HG03097 (cell line): ENCODE data around the gene ACP3.
"Not testable (repeated sequence)": the region's sequence is repeated elsewhere in the genome, so short reads cannot be mapped to it uniquely, and the experiment has no call there.

Experiments
- ATAC-seq: cut with Tn5 transposase; IDR thresholded peaks from one replicate; pipeline ENCODE4 v1.9.1; 2021; ENCODE audit not compliant: unreplicated experiment, low FRiP score

ACP3 gene

GRCh38 chr3:132354916-132355702, 37.9 kb downstream of the ACP3 start:
- ATAC-seq, result no peak

GRCh38 chr3:132356568-132356967, 39.4 kb downstream of the ACP3 start:
- ATAC-seq, result no peak

- no peak for ATAC-seq
These were observed 43.5 kb downstream of the ACP3 start for GRCh38 chr3:132360717-132361116.

GRCh38 chr3:132362329-132362728, 45.1 kb downstream of the ACP3 start:
- no peak for ATAC-seq

- no peak for ATAC-seq
These were observed 51.3 kb downstream of the ACP3 start for GRCh38 chr3:132368515-132368914.

DNA sequence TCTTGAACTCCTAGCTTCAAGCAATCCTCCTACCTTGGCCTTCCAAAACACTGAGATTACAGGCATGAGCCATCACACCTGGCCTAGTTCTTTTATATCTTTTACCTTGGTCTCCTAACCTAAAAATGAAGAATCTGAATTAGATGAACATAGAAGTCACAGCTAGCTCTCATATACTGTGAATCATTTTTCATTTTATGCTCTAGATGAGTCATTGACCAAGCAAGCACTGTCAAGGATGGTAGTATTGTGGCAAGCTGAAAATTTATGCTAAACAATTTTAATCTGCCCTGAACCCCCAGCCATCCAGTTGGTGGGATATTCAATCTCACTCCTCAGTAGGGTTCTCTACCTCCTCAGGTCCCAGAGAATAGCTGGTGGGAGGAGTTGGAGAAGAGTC, 51.8 kb downstream of the ACP3 start:
- no peak for ATAC-seq

DNA sequence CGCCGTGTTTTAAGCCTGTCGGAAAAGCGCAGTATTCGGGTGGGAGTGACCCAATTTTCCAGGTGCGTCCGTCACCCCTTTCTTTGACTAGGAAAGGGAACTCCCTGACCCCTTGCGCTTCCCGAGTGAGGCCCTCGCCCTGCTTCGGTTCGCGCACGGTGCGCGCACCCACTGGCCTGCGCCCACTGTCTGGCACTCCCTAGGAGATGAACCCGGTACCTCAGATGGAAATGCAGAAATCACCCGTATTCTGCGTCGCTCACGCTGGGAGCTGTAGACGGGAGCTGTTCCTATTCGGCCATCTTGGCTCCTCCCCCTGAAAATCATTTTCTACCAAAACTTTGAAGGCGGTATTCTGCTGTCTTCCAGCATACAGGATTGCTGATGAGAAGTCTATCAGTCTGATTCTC, 59.7 kb downstream of the ACP3 start:
- not testable (repeated sequence) for ATAC-seq

GRCh38 chr3:132378048-132378762, 61.0 kb downstream of the ACP3 start:
- ATAC-seq, result no peak

DNA sequence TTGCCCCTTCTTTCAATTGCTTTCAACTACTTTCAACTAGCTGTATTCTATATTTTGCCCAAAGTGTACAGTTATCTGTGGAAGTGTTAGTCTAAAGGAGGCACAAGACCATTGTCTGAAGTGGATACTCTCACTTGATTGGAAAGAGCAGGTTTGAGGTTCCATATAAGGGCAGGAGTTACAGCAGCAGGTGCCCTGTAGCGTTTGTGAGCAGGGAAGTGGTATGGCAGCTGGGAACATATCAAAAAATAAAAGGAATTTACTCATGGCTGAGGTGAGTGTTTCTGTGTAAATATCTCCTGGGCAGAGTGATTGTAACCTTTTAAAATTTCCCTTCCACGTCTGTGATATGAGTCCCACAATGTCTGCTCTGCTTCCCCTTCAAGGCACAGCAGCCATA, 61.6 kb downstream of the ACP3 start:
- ATAC-seq, result no peak

- no peak for ATAC-seq
These were observed 63.7 kb downstream of the ACP3 start for GRCh38 chr3:132380920-132381319.

GRCh38 chr3:132381348-132381944, 64.2 kb downstream of the ACP3 start:
- ATAC-seq, result no peak

DNA sequence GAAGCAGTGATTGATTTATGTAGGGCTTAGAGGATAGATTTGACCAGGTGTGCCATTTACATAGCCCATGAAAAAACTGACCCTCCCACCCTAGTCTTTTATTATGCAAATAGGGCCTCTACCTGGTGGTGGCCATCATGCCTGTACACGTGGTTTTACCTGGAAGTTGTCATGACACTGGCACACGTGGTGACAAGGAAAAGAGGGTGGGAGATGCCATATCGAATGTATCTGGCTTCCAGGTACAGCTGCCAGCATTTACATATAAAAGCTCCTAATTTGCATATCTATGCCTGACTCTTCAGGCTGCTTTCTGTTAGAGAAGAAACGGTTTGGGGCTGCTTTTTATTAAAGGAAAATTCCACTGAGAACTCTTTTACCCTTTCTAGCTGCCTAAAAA, 65.1 kb downstream of the ACP3 start:
- ATAC-seq, result no peak

- ATAC-seq, result no peak
These were observed 65.5 kb downstream of the ACP3 start for GRCh38 chr3:132382688-132383194.

DNA sequence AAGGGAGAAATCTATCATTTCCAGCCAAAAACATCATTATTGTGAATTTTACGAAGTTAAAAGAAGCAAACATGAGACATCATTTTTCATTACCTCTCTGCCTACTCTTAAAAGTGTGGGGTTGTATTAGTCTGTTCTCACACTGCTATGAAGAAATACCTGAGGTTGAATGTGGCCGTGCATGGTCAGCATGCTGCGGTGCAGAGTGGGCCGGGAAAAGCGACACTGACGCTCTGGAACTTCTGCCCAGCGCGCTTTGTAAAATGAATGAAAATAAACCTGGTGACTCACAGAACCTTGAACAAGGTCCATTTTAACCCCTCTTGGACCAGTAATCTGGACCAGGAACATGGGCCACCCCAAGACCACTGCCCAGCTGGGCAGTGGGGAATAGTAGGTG, 69.1 kb downstream of the ACP3 start:
- no peak for ATAC-seq

GRCh38 chr3:132392675-132393074, 75.5 kb downstream of the ACP3 start:
- ATAC-seq, result not testable (repeated sequence)

- no peak for ATAC-seq
These were observed 77.1 kb downstream of the ACP3 start for GRCh38 chr3:132394320-132394719.

DNA sequence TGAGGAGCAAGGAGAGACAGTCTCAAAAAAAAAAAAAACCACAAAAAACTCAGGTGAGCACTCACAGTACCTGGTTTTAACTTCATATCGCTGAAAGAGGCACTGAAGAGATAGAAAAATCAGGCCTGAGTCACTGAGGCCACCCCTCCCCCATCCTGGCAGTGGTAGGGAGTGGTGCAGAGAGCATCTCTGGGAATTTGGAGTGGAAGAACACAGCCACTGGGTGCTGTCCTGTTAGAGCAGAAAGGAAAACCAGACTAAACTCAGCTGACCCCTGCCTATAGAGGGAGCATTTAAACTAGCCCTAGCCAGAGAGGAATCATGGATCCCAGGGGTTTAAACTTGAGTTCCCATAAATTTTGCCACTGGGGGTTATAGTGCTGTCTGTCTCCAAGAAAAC, 77.9 kb downstream of the ACP3 start:
- ATAC-seq, result no peak

GRCh38 chr3:132396255-132396654, 79.0 kb downstream of the ACP3 start:
- no peak for ATAC-seq

GRCh38 chr3:132396776-132397175, 79.6 kb downstream of the ACP3 start:
- not testable (repeated sequence) for ATAC-seq

GRCh38 chr3:132399054-132399929, 82.1 kb downstream of the ACP3 start:
- ATAC-seq, result no peak
